OCI-LY1 (cell line): ENCODE data around the gene TTC12.

ENCODE experiments used
- EZH2 ChIP-seq: fragments of 200-600 bp; sonication (generic), shearing (Covaris generic); IDR thresholded peaks from 2 replicates; pipeline ENCODE4 v1.8.0; 2017; ENCODE audit warnings: borderline replicate concordance, mixed run types, mild to moderate bottlenecking, antibody characterized with exemption, low read length, moderate library complexity, mixed read lengths
- TF ChIP-seq, protein P1 (sequence below): fragments of 200-600 bp; sonication (generic), shearing (Covaris generic); IDR thresholded peaks from 2 replicates; pipeline ENCODE4 v1.5.1; 2017; ENCODE audit warnings: mild to moderate bottlenecking, antibody characterized with exemption, low read length, moderate library complexity, mixed read lengths

- TF ChIP-seq, protein P1, sequence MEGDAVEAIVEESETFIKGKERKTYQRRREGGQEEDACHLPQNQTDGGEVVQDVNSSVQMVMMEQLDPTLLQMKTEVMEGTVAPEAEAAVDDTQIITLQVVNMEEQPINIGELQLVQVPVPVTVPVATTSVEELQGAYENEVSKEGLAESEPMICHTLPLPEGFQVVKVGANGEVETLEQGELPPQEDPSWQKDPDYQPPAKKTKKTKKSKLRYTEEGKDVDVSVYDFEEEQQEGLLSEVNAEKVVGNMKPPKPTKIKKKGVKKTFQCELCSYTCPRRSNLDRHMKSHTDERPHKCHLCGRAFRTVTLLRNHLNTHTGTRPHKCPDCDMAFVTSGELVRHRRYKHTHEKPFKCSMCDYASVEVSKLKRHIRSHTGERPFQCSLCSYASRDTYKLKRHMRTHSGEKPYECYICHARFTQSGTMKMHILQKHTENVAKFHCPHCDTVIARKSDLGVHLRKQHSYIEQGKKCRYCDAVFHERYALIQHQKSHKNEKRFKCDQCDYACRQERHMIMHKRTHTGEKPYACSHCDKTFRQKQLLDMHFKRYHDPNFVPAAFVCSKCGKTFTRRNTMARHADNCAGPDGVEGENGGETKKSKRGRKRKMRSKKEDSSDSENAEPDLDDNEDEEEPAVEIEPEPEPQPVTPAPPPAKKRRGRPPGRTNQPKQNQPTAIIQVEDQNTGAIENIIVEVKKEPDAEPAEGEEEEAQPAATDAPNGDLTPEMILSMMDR = no peak
- TF ChIP-seq EZH2 = no peak
These were observed 55.0 kb downstream of the TTC12 start for GRCh38 chr11:113369411-113369810.
